Suppressor macrophage treated with lipopolysaccharide for 1 hour (primary cell): ENCODE results near the gene RAB30.

Experiments
- DNase-seq, 3 donors: peaks; one replicate each; pipeline ENCODE4 v3.0.0-alpha.2; 2020 to 2022

The RAB30 gene

GRCh38 chr11:82932564-82932963 lies 139.1 kb downstream of the RAB30 start:
- DNase-seq: no peak

- no peak for DNase-seq
Measured at GRCh38 chr11:82930734-82931133, 141.0 kb downstream of the RAB30 start.

DNA sequence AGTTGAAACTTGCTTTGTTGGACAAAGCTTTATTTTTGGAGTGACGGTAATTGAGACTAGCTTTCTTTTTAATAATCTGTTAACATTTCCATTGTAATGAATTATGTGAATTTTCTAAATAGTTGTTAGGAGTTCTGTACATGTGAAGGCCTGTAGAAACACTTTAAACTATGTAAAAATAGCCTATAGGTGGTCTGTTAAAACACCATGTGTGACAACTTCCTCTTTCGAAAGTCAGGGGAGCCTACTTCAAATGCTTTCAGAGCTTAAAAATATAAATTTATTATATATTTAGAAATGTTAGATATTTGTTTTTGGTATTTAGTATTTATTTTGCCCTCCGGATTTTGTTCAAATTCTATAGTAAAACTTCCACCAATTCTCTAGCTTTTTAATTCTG lies 141.5 kb downstream of the RAB30 start:
- DNase-seq: no peak

GRCh38 chr11:82929121-82929520 lies 142.6 kb downstream of the RAB30 start:
- no peak for DNase-seq

- DNase-seq: peak; percentile 72 to 85 (median 76)
Measured at GRCh38 chr11:82927264-82927880, 144.3 kb downstream of the RAB30 start.

DNA sequence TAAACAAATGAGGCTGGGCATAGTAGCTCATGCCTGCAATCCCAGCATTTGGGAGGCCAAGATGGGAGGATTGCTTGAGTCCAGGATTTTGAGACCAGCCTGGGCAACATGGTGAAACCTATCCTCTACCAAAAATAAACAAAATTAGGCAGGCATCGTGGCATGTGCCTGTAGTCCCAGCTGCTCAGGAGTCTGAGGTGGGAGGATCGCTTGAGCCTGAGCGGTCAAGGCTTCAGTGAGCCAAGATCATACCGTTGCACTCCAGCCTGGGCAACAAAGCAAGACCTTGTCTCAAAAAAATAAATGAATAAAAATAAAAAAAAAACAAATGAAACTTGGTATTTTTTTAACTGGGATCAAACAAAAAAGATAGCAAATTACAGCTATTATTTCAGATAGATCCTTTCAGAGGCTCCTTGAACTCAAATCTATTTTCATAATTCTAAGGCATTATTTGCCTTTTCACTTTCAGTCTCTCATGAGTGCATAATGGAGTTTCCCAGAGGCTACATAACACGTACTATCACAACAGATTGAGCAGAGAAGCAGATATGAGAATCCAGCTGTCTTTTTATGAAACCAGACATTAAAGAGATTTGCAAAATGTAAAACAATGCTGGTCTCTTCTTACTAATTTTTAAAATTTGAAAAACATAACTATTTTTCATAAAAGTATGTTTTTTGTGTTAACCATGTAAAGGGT lies 147.0 kb downstream of the RAB30 start:
- no peak for DNase-seq
